ENCODE data around the gene STEAP1.
A peak's percentile ranks its signal among the peaks of the same experiment; 100 is the strongest.
"Not testable (repeated sequence)": the region's sequence is repeated elsewhere in the genome, so short reads cannot be mapped to it uniquely, and the experiment has no call there.

The STEAP1 gene

DNA sequence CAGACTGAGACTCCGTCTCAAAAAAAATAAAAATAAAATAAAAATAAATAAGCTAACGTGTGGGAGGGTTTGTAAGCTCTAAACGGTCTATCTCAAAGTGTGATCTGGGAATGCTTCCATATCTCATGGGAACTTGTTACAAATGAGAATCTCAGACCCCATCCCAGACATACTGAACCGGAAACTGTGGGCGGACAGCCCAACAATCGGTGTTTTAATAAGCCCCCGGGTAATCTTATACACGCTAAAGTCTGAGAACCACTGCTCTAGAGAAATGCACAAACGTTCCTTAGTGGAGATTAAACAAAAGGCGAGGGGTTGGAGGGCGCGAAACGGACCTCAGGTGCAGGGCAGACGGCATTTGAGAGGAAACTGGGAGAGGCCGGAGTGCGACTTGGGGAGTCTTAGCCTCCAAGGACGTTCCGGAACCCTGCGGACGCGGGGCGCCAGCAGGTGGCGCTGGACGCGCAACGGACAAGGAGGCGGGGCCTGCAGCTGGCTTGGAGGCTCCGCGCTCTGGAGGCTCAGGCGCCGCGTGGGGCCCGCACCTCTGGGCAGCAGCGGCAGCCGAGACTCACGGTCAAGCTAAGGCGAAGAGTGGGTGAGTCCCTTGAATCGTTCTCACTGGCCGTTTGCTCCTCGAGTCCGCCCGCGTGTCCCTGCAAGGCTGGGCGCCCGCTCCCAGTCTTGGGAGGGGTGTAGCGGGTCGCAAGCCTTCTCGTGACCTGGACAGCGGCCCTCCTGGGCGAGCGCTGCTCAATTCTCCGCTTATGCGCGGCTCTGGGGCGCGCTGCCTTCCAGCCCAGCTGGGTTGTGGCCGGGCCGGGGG lies at the start of gene STEAP1:
TSS of gene STEAP1 (plus strand) at position 527 of the 829 bp plus-strand sequence. CDS start 5,320 bp downstream, outside the sequence.
- peak; percentile 44 for DNase-seq

DNA sequence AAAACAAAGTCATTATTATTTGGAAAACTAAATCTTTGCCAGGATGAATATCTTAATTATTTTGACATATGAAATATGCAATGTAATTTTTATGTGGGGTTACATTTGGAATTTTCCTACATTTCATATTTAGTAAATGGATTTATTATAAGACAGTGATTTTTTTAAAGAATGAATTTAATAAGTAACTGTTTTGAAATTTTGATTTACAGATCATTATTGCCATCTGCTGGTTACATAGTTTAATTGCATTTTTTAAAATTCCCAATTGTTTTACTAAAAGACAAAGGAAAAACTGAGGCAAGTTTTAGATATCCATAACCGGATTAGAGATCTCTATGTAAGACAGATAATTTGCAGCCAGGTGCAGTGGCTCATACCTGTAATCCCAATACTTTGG lies 39.3 kb upstream of the STEAP1 start:
- DNase-seq: not testable (repeated sequence)

DNA sequence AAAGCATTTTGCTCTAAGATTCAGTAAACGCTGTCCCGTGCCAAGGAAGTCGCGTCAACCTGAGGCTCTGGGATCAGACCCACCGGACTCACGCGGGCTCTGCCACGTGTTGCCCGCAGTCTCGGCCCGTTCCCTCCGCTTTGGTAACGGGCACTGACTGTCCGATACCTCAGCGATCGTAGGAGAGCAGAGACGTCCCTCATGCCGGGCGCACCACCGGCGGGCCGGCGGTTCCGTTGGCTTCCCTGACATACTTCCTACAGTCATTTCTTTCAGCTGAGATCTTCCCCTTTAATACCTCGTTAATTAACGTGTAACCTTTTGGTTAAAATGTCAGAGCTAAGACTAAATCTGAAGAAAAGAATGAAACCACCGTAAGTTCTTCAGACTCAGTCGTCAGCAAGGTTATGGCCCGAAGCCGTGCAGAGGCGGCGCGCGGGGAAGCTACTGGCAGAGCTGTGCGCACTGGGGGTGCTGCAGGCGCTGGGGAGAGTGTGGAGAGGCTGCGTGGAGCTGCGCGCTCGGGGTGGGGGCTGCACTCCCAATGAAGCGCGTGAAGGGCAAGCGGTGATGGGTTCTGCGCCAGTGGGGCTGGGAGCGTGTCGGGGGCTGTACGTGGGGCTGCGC lies 35.6 kb upstream of the STEAP1 start:
- not testable (repeated sequence) for DNase-seq

DNA sequence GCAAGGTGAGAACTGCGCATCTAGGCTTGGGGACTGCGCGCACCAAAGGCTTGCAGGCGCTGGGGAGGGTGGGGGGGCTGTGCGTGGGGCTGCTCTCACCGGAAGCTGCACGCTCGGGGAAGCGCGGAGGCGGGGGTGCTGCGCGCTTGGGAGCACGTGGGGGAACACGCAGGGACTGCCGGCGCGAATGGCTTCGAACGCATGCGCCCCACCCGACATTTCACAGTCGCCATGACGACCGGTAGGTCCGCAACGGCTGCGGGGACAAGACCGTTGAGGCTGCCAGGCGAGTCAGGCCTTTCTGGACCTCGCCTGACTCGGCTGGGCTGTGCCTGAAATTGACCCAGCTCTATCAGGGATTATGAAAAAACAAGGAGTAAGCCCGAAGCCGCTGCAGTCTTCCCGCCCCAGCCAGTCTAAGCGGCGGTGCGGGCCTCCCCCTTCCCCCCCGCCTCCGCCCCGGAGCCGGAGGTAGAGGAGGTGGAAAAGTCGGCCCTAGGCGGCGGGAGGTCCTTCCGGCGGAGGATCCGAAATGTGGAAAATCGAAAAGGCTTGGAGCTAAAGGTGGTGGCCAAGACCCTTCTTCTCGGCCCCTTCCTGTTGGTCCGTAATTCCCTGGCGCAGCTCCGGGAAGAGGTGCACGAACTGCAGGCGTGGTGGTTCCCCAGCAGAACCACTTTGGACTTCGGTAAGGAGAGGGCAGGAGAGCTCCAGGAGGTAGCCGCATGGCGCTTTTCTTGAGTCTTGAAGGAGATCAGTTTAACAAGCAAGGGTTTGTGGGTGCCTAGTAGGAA lies 34.9 kb upstream of the STEAP1 start:
- no peak for DNase-seq

DNA sequence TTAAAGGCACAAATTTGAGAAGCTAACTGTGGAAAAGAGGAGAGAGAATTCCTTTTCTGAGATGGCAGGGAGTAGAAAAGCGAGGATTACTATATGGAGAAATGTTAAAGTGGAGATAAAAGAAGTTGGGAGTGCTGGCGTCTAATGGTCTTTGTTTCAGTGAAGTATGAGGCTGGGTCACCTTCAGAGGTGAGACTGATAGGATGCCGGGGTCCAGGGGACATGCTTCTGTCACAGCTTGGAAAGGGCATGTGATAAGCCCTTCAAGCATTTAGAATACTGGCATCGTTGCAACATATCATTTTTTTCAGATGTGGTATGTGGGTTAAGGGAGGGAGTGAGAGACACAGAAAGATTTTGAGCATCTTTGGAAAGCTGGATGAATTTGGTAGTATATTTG lies 34.1 kb upstream of the STEAP1 start:
- not testable (repeated sequence) for DNase-seq

- DNase-seq: not testable (repeated sequence)
Observed at GRCh38 chr7:90131746-90132145, 22.5 kb upstream of the STEAP1 start.

DNA sequence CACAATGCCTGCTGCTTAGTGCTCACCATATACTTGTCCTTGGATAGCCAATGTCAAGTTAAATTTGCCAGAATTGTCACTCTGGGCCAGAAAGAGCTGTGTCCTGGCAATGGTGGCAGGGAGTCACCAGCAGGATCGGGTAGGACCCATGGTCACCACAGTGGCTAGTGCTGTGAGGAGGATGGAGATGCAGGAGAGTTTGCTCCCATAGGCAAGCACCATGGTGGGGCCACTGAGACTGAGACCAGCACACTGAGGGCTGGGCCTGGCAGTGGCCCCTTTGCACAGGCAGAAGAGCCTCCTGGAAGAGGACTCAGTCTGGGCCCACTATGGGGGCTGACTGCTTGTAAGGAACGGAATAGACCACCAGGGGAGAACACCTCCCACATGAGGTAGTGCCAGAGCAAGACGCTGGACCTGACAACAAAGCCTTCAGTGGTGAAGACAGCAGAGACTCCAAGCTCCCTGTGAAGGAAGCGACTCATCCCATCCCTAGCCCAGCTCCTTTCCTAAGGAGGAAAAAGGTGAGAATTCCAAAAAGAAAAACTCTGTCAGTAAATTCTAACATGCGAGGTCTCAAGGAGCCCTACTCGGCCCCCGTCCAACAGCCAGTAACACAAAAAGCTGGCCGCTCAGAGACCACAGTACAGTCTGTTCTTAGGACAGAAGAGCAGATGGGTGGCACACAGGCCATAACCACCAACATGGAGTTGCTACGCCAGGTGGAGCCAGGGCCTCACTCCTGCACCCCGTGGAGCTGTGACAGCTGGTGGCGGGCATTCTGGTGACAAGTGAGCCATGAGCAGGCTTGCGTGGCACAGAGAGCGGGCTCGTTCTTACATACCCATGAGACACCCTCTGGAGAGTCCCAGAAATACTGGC lies 6.9 kb upstream of the STEAP1 start:
- DNase-seq: not testable (repeated sequence)

DNA sequence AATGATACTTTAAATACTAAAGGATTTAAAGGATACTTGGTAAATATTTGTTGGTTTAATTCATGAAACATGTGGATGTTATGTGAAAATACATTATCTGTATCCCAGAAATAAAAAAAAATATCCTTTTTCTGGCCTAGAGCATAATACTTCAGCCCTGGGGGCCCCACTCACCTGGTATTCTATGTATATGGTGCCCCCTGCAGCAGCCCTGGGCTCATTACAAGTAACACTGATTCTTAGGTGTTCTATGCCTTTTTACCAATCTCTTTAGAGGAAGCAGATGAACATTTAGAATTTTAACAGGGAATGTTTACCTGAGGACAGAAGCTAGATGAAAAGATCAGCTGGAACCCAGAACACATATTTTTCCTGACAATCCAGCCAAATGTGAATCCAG lies 4.8 kb upstream of the STEAP1 start:
- DNase-seq: peak; percentile 10

DNA sequence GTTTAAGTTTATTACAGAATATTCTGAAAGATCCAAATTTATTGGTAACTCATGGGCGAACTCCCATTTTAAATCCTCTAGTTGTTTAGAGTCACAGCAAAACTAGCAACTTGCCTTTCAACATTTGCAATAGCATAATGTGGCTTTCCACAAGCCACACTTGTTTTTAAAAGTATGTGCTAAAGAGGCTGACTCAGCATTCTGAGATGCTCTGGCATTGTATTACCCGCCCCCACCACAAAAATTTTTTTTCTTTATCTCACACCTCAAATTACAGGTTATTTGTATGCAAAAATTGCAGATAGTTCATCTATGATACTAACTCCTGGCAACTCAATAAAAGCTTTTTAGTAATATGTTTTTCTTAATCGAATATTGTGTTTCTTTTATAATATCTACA lies 2.4 kb upstream of the STEAP1 start:
- DNase-seq: not testable (repeated sequence)

DNA sequence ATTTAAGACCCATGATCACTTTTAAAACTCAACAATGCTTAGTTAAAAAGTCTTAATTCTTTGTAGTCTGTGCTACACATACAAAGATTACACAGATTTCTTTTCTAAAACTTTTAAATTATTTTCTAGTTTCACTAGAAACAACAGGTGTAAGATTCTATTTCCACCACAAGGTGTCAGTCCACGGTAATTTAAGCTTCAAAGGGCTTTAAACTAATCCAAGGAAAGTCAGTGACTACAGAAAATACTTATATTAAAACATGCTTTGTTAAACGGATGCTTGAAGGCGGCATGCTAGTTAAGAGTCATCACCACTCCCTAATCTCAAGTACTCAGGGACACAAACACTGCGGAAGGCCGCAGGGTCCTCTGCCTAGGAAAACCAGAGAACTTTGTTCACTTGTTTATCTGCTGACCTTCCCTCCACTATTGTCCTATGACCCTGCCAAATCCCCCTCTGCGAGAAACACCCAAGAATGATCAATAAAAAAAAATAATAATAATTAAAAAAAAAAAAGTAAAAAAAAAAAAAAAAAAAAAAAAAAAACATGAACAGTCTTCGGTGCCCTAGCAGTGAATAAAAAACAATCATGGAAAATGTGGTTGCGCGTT lies 1.5 kb upstream of the STEAP1 start:
- DNase-seq: peak; percentile 37

GRCh38 chr7:90155206-90155605 lies 937 bp downstream of the STEAP1 start:
- DNase-seq: no peak

DNA sequence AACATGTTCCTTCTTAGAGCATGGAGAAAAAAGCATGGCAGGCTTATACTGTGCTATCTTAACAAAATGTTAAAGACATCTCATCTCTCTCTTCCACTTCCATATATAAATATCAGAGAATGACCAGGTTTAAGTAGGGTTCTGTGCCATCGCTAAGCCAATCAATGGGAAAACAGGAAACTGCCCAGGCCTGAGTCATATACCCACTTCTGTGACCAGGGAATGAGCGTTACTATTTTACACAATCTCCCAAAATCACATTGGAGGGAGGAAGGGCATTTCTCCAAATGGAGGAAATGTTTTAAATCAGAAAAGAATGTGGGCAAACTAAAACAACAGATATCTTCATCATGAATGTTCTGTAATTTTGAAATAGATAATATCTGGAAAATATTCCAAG lies 3.1 kb downstream of the STEAP1 start:
- DNase-seq: not testable (repeated sequence)

- not testable (repeated sequence) for DNase-seq
Observed at GRCh38 chr7:90157761-90158350, 3.6 kb downstream of the STEAP1 start.

DNA sequence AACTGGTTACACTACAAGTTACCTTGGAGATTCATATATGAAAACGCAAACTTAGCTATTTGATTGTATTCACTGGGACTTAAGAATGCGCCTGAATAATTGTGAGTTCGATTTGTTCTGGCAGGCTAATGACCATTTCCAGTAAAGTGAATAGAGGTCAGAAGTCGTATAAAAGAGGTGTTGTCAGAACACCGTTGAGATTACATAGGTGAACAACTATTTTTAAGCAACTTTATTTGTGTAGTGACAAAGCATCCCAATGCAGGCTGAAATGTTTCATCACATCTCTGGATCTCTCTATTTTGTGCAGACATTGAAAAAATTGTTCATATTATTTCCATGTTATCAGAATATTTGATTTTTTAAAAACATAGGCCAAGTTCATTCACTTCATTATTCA lies 9.3 kb downstream of the STEAP1 start:
- no peak for DNase-seq

DNA sequence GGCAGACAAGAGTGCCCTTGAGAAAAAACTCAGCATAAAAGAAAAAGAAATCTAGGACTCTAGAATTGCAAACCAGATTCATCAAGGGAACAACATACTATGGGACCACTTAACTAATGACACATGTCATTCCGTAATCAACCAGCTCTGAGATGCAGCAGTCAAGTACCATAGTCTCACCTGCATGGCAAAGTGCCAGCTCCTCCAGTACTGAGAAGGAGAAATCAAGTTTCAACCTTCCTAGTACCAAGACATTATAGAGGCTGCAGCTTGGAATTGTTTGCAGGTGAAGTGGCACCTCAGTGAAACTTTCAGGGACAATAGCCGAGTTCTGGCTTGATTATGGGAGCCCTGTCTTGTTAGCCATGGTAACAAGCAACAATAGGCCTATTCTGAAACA lies 11.5 kb downstream of the STEAP1 start:
- no peak for DNase-seq

DNA sequence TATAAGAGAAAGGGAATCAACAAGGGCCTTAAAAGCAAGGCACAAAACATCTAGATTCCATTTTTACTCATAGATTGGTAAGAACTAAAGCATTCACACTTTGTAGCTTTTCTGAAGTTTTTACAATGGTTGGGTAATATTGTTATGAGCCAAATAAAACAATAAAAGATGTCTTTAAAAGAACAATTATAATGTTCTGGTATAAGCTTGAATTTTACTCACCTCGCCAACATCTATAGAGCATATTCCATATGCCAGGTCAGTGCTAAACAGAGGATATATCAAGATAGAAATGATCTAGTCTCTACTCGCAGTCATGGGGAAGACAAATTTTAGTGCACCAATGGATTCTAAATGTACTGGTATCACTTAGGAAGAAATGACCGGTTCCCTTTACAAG lies 11.9 kb downstream of the STEAP1 start:
- DNase-seq: no peak

GRCh38 chr7:90167361-90167760 lies 13.1 kb downstream of the STEAP1 start:
- DNase-seq: no peak

DNA sequence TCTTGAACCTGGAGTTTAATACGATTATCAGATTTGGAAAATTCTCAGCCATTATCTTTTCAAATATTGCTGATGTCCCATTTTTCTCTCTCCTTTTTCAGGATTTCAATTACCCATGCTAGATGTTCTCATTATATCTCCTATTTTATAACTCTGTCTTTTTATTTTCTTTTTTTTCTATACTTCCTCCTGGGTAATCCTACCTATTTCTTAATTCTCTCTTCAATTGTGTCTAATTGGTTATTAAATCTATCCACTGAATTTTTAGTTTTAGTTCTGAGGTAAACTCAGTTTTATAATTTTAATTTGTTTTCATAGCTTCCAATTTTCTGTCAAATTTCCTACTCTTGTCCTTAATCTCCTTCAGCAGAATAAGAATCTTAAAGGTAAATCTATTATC lies 15.6 kb downstream of the STEAP1 start:
- no peak for DNase-seq

GRCh38 chr7:90172121-90172520 lies 17.9 kb downstream of the STEAP1 start:
- no peak for DNase-seq

GRCh38 chr7:90172624-90173023 lies 18.4 kb downstream of the STEAP1 start:
- DNase-seq: no peak

DNA sequence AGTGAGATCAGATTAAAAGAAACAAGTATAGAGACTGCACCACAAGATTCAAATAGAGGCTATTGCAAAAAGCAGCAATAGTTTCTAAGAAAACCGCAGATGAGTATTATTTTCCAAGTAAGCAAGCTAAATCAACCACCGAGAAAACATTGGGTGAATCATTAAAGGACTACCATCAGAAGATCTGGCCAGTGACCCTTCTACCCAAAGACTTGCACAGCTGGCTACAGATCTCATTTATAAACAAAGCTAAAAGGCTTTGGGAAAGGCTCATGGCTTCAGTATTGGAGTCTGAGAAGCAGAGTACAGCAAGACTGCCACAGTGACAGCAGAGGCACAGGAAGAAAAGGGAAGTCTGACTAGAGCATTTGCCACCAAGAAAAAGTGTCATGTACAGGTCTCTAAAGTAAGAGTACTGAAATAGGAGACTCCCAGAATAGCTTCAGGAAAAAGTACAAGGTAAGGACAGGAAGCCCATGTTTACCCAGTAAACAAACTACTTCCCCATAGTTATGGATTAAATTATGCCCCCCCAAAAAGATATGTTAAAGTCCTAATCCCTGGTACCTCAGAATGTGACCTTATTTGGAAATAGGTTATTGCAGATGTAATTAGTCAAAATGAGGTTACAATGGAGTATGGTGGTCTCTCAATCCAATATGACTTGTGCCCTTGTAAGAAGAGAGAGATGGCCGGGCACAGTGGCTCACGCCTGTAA lies 19.0 kb downstream of the STEAP1 start:
- DNase-seq: no peak
